Spleen (tissue), 11 donors: ENCODE data around the gene IRAG1. TPM values are rescaled to one million over a fixed set of nuclear protein-coding genes. Genes with fewer than 3 reads are reported as not detected.

Experiments
- DNase-seq: peaks from one replicate; pipeline ENCODE4 v3.0.0-alpha.2; 2020
- H3K27ac ChIP-seq, 8 donors: fragments of 200-600 bp; sonication (generic) in 7 of 8; 1 replicate in 4 of 8; 2 replicates in 4 of 8; pipeline versions ENCODE4 v1.5.0 to v1.8.0; 2016 to 2021; ENCODE audit warnings: inconsistent platforms in 4 of 8, mild to moderate bottlenecking in 4 of 8, moderate library complexity in 1 of 8
- H3K27me3 ChIP-seq, 7 donors: fragments of 200-600 bp; sonication (generic) in 6 of 7; replicated peaks in 1 of 7; 1 replicate in 4 of 7; 2 replicates in 3 of 7; pipeline versions ENCODE4 v1.5.0 to v1.8.0; 2016 to 2021; ENCODE audit warnings: inconsistent platforms in 3 of 7, mild to moderate bottlenecking in 1 of 7
- H3K36me3 ChIP-seq, 6 donors: fragments of 200-600 bp; sonication (generic) in 5 of 6; 1 replicate in 4 of 6; 2 replicates in 2 of 6; pipeline versions ENCODE4 v1.5.0 to v1.8.0; 2016 to 2021; ENCODE audit warnings: inconsistent platforms in 2 of 6
- H3K4me1 ChIP-seq, 6 donors: fragments of 200-600 bp; sonication (generic) in 5 of 6; 1 replicate in 3 of 6; 2 replicates in 3 of 6; pipeline versions ENCODE4 v1.5.0 to v1.8.0; 2016 to 2021; ENCODE audit warnings: inconsistent platforms in 3 of 6
- H3K4me3 ChIP-seq, 8 donors: fragments of 200-600 bp; sonication (generic) in 7 of 8; 1 replicate in 4 of 8; 2 replicates in 4 of 8; pipeline versions ENCODE4 v1.5.0 to v1.8.0; 2016 to 2021; ENCODE audit warnings: inconsistent platforms in 4 of 8, mild to moderate bottlenecking in 4 of 8, moderate library complexity in 2 of 8
- H3K9me3 ChIP-seq, 8 donors: fragments of 200-600 bp; sonication (generic) in 7 of 8; 1 replicate in 4 of 8; 2 replicates in 4 of 8; pipeline versions ENCODE4 v1.5.0 to v1.8.0; 2016 to 2021; ENCODE audit warnings: inconsistent platforms in 4 of 8
- CTCF ChIP-seq, 11 experiments: fragments of 200-600 bp in 7 of 11; fragments of 450-650 bp in 4 of 11; sonication (generic) in 4 of 11; IDR thresholded peaks in 8 of 11; conservative IDR thresholded peaks in 3 of 11; 1 replicate in 7 of 11; 2 replicates in 4 of 11; pipeline versions ENCODE4 v1.4.0 to v1.8.0; 2016 to 2021; ENCODE audit warnings: antibody characterized with exemption in 11 of 11, inconsistent platforms in 4 of 11, mild to moderate bottlenecking in 1 of 11
- POLR2A ChIP-seq, 3 donors: fragments of 450-650 bp; IDR thresholded peaks; one replicate each; pipeline ENCODE4 v1.5.1; 2017; ENCODE audit warnings: antibody characterized with exemption in 3 of 3, mild to moderate bottlenecking in 1 of 3
- POLR2AphosphoS5 ChIP-seq, 3 donors: sonication (generic); formaldehyde crosslinking; IDR thresholded peaks; one replicate each; pipeline ENCODE4 v1.5.1; 2017; ENCODE audit warnings: antibody characterized with exemption in 3 of 3
- WGBS, 5 donors: extraction: QIAGEN DNeasy Blood & Tissue Kit in 3 of 5; methylation state at CpG; one replicate each; pipeline versions ENCODE4 v1.1.5 to v1.1.7; 2013 to 2018; 5-methylcytosine and 5-hydroxymethylcytosine counted together
- intact Hi-C: fragments of 100-400 bp; cut with DNase I; formaldehyde crosslinking; loops from one replicate; pipeline ENCODE4 v1.15.0; 2023; ENCODE audit warnings: low total_unique reads
- polyA plus RNA-seq, 3 donors: library from polyadenylated mRNA; stranded (reverse); fragments of 200-250 nt; gene quantifications; one replicate each; pipeline ENCODE4 v1.2.1, GENCODE V29; 2013
- total RNA-seq, 7 donors: library from RNA; depleted of rRNA in 3 of 7; stranded (reverse); fragments of >200 nt in 3 of 7; fragmentation: NEBNext Ultra II Directional in 4 of 7; extraction: Animal tissue kit (Norgen Biotek cat#: 25700) in 4 of 7; gene quantifications; one replicate each; pipeline versions ENCODE4 v1.1.0 to v1.2.1, GENCODE V29; 2016 to 2021
- donor health status: healthy with polysubstance abuse.
- donor health status: DM: no; HTN: no; CAD: no; lungs with moderate emphysema.
- donor health status: DM: no; HTN: no; CAD: no.
- donor health status: Bipolar disorder and iron deficiency.
- donor health status: healthy.
- donor health status: DM: no; HTN: no; CAD: no.
- donor health status: DM: yes; HTN: yes; CAD: no.

Gene IRAG1
- total and polyA plus RNA-seq, 10 donors = 2.8 to 15.6 (median 10.0) TPM

GRCh38 chr11:10715571-10715970, 22.0 kb upstream of the IRAG1 start:
- DNase-seq = no peak
- H3K4me1 ChIP-seq = no peaks in the 10 kb centered on the region
- peaks cover 0 to 4% (median 0%) of the 10 kb centered on the region in 7 donors for H3K27me3 ChIP-seq
- H3K4me3 ChIP-seq = no peak overlapping the region
- no peak overlapping the region for H3K27ac ChIP-seq
- no peaks in the 10 kb centered on the region for H3K9me3 ChIP-seq
- no peaks in the 10 kb centered on the region for H3K36me3 ChIP-seq
- 60 to 88% (median 76%) methylated on average over 4 of the region's 4 CpGs for WGBS, 5 donors
- intact Hi-C loops = no loop called here
- TF ChIP-seq POLR2AphosphoS5 (IDR thresholded peaks at IDR 0.05) = no peak
- no peak for TF ChIP-seq CTCF (IDR thresholded peaks at IDR 0.05 in 8 of 11, conservative IDR thresholded peaks at IDR 0.05 in 3 of 11)
- no peak for TF ChIP-seq POLR2A (IDR thresholded peaks at IDR 0.05)

- intact Hi-C loops = no loop called here
- no peak for TF ChIP-seq POLR2AphosphoS5 (IDR thresholded peaks at IDR 0.05)
- TF ChIP-seq CTCF (IDR thresholded peaks at IDR 0.05 in 8 of 11, conservative IDR thresholded peaks at IDR 0.05 in 3 of 11) = no peak
- no peak for TF ChIP-seq POLR2A (IDR thresholded peaks at IDR 0.05)
- 63 to 77% (median 65%) methylated on average over 5 of the region's 5 CpGs for WGBS, 5 donors
- no peak overlapping the region for H3K27ac ChIP-seq
- H3K9me3 ChIP-seq = no peaks in the 10 kb centered on the region
- no peak overlapping the region for H3K4me3 ChIP-seq
- DNase-seq = no peak
- no peaks in the 10 kb centered on the region for H3K36me3 ChIP-seq
- no peaks in the 10 kb centered on the region for H3K4me1 ChIP-seq
- no peaks in the 10 kb centered on the region for H3K27me3 ChIP-seq
Observed at GRCh38 chr11:10709299-10710086, 15.9 kb upstream of the IRAG1 start.

- H3K4me3 ChIP-seq = no peak overlapping the region
- TF ChIP-seq POLR2A (IDR thresholded peaks at IDR 0.05) = no peak
- no peak for TF ChIP-seq CTCF (IDR thresholded peaks at IDR 0.05 in 8 of 11, conservative IDR thresholded peaks at IDR 0.05 in 3 of 11)
- no peak for TF ChIP-seq POLR2AphosphoS5 (IDR thresholded peaks at IDR 0.05)
- H3K36me3 ChIP-seq = no peaks in the 10 kb centered on the region
- H3K27ac ChIP-seq = no peak overlapping the region
- WGBS, 5 donors = 80 to 89% (median 86%) methylated on average over 3 of the region's 3 CpGs
- intact Hi-C loops = no loop called here
- H3K27me3 ChIP-seq = no peaks in the 10 kb centered on the region
- H3K4me1 ChIP-seq = no peaks in the 10 kb centered on the region
- no peaks in the 10 kb centered on the region for H3K9me3 ChIP-seq
- DNase-seq = no peak
Observed at GRCh38 chr11:10708131-10708530, 14.6 kb upstream of the IRAG1 start.

- intact Hi-C loops = no loop called here
Observed at GRCh38 chr11:10701982-10702381, 8.4 kb upstream of the IRAG1 start.

More at GRCh38 chr11:10701982-10702381, 8.4 kb upstream of the IRAG1 start:
- Histone ChIP-seq H3K4me3 (no peak overlapping the region), H3K27me3 (no peaks in the 10 kb centered on the region), H3K4me1 (no peaks in the 10 kb centered on the region), H3K9me3 (peaks cover 0 to 6% (median 0%) of the 10 kb centered on the region in 8 donors), H3K27ac (no peak overlapping the region), H3K36me3 (no peaks in the 10 kb centered on the region)
- no peak for DNase-seq
- 83 to 93% (median 88%) methylated on average over 3 of the region's 3 CpGs for WGBS, 5 donors
- TF ChIP-seq POLR2AphosphoS5 (IDR thresholded peaks at IDR 0.05) (no peak), POLR2A (IDR thresholded peaks at IDR 0.05) (no peak), CTCF (IDR thresholded peaks at IDR 0.05 in 8 of 11, conservative IDR thresholded peaks at IDR 0.05 in 3 of 11) (no peak)
